ENCODE measurements around the gene ATG9B. TPM values are rescaled to one million over a fixed set of nuclear protein-coding genes. Genes with fewer than 3 reads are reported as not detected.

Gene ATG9B
- total and polyA plus RNA-seq, 4 donors: 0.78 to 2.8 (median 1.5) TPM

DNA sequence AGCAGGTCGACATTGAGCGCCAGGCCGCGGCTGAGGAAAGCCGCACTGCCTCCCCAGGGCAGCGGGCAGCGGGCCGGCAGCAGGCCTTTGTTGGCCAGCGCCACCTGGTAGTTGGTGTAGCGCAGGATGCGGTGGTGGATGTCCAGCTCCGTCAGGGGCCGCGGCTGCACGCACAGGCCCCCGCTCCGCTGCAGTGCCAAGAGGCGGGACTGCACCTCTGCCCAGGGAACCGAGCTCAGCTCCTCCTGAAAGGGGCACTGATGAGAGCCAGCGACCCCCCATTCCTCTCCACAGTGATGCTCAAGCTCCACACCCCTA is 5.2 kb downstream of the ATG9B start:
- Histone ChIP-seq H3K36me3 (ENCODE audit: control insufficient read depth in 4 of 4, insufficient read depth in 4 of 4, low read length in 4 of 4) (no peaks in the 10 kb centered on the region), H3K9ac (ENCODE audit: insufficient read depth in 1 of 2, low read length in 2 of 2) (no peak overlapping the region), H3K4me3 (no peak overlapping the region), H3K4me1 (ENCODE audit: control insufficient read depth in 5 of 5, insufficient read depth in 5 of 5, low read length in 5 of 5) (peaks cover 0 to 25% (median 0%) of the 10 kb centered on the region in 5 donors), H3K27me3 (ENCODE audit: control insufficient read depth in 3 of 3, insufficient read depth in 3 of 3, low read length in 2 of 3) (peaks cover 0 to 19% (median 13%) of the 10 kb centered on the region in 3 donors), H3K27ac (ENCODE audit: low read depth in 1 of 2, low read length in 1 of 2) (no peak overlapping the region), H3K9me3 (ENCODE audit: control insufficient read depth in 4 of 4, insufficient read depth in 3 of 4, low read length in 3 of 4) (no peaks in the 10 kb centered on the region)
- TF ChIP-seq, protein P1, sequence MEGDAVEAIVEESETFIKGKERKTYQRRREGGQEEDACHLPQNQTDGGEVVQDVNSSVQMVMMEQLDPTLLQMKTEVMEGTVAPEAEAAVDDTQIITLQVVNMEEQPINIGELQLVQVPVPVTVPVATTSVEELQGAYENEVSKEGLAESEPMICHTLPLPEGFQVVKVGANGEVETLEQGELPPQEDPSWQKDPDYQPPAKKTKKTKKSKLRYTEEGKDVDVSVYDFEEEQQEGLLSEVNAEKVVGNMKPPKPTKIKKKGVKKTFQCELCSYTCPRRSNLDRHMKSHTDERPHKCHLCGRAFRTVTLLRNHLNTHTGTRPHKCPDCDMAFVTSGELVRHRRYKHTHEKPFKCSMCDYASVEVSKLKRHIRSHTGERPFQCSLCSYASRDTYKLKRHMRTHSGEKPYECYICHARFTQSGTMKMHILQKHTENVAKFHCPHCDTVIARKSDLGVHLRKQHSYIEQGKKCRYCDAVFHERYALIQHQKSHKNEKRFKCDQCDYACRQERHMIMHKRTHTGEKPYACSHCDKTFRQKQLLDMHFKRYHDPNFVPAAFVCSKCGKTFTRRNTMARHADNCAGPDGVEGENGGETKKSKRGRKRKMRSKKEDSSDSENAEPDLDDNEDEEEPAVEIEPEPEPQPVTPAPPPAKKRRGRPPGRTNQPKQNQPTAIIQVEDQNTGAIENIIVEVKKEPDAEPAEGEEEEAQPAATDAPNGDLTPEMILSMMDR (IDR thresholded peaks at IDR 0.05; ENCODE audit: control extremely low read depth, extremely low read depth): no peak
- no peak for DNase-seq
- ATAC-seq (ENCODE audit: insufficient read depth, low FRiP score): no peak
- 22 to 24% methylated on average over 20 of the region's 20 CpGs for WGBS, 2 donors

DNA sequence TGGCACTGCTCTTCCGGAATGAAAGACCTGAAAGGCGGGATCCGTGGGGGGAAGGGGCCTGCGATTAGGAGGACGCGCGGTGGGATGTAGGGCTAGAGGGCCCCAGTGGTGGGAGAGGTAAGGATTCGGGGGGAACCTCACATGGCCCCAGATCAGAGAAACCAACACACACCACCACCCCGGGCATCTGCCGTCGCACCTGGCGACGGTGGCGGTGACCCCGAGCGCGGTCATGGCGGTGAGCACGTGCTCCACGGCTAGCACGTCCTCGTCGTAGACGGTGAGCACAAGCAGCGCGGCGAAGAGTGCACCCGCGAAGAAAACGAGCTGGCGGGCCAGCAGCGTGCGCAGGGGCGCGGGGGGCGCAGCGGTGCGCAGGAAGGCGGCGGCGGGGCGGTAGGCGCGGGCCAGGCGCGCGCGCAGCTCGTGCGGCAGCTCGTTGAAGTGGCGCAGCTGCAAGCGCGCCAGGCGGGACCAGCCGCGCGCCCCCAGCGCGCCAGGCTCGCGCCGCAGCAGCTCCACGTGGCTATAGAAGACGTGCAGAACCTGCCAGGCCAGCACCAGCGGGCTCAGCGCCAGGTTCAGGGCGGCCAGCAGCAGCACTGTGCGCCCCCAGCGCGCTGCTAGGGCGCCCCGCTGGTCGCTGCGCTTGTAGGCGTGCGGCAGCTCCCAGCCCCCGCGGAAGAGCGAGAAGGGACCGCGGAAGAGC is 5.7 kb downstream of the ATG9B start:
- TF ChIP-seq, protein P1 (IDR thresholded peaks at IDR 0.05; ENCODE audit: control extremely low read depth, extremely low read depth): no peak
- peaks cover 0 to 24% (median 0%) of the 10 kb centered on the region in 5 donors for H3K4me1 ChIP-seq (ENCODE audit: control insufficient read depth in 5 of 5, insufficient read depth in 5 of 5, low read length in 5 of 5)
- ATAC-seq (ENCODE audit: insufficient read depth, low FRiP score) (no peak), DNase-seq (peak; percentile 72 to 88 (median 84))
- no peak overlapping the region for H3K4me3 ChIP-seq
- peaks cover 0 to 2% (median 0%) of the 10 kb centered on the region in 4 donors for H3K36me3 ChIP-seq (ENCODE audit: control insufficient read depth in 4 of 4, insufficient read depth in 4 of 4, low read length in 4 of 4)
- H3K9me3 ChIP-seq (ENCODE audit: control insufficient read depth in 4 of 4, insufficient read depth in 3 of 4, low read length in 3 of 4): no peaks in the 10 kb centered on the region
- no peak overlapping the region for H3K9ac ChIP-seq (ENCODE audit: insufficient read depth in 1 of 2, low read length in 2 of 2)
- peaks cover 0 to 19% (median 13%) of the 10 kb centered on the region in 3 donors for H3K27me3 ChIP-seq (ENCODE audit: control insufficient read depth in 3 of 3, insufficient read depth in 3 of 3, low read length in 2 of 3)
- H3K27ac ChIP-seq (ENCODE audit: low read depth in 1 of 2, low read length in 1 of 2): no peak overlapping the region
- WGBS, 2 donors: 1 to 2% methylated on average over 76 to 82 of the region's 82 CpGs

DNA sequence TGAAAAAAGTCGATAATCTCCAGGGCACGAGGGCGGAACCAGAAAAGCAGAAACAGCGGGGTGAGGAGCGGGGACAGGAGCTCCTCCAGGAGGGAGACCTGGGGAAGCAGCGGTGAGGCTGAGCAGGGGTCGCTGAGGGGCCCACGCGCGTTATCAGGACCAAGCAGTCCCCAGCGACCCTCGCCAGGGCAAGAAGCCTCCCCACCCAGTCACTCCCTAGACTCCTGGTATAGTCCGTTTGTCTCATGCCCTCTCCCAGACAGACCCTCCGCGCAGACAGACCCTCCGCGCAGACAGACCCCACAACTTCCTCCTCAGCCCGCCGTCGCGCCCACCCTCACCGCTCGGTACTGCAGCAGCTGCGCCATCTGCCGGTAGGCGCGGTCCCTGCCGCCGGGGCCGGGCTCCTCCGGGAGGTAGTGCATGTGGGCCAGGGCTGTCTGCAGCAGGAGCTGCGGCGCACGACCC is 6.3 kb downstream of the ATG9B start:
- ATAC-seq (ENCODE audit: insufficient read depth, low FRiP score): peak; percentile 66
- 2 to 4% methylated on average over 27 to 34 of the region's 34 CpGs for WGBS, 2 donors
- H3K27ac ChIP-seq (ENCODE audit: low read depth in 1 of 2, low read length in 1 of 2): no peak overlapping the region
- peaks cover 0 to 19% (median 13%) of the 10 kb centered on the region in 3 donors for H3K27me3 ChIP-seq (ENCODE audit: control insufficient read depth in 3 of 3, insufficient read depth in 3 of 3, low read length in 2 of 3)
- DNase-seq: peak; percentile 69 to 84 (median 76)
- H3K4me1 ChIP-seq (ENCODE audit: control insufficient read depth in 5 of 5, insufficient read depth in 5 of 5, low read length in 5 of 5): peaks cover 0 to 20% (median 3%) of the 10 kb centered on the region in 5 donors
- H3K36me3 ChIP-seq (ENCODE audit: control insufficient read depth in 4 of 4, insufficient read depth in 4 of 4, low read length in 4 of 4): peaks cover 0 to 3% (median 0%) of the 10 kb centered on the region in 4 donors
- TF ChIP-seq, protein P1 (IDR thresholded peaks at IDR 0.05; ENCODE audit: control extremely low read depth, extremely low read depth): peak; percentile 59
- no peak overlapping the region for H3K4me3 ChIP-seq
- H3K9me3 ChIP-seq (ENCODE audit: control insufficient read depth in 4 of 4, insufficient read depth in 3 of 4, low read length in 3 of 4): no peaks in the 10 kb centered on the region
- H3K9ac ChIP-seq (ENCODE audit: insufficient read depth in 1 of 2, low read length in 2 of 2): no peak overlapping the region
